ENCODE data around the gene POMP.
"Not testable (repeated sequence)": the region's sequence is repeated elsewhere in the genome, so short reads cannot be mapped to it uniquely, and the experiment has no call there.

Gene POMP

DNA sequence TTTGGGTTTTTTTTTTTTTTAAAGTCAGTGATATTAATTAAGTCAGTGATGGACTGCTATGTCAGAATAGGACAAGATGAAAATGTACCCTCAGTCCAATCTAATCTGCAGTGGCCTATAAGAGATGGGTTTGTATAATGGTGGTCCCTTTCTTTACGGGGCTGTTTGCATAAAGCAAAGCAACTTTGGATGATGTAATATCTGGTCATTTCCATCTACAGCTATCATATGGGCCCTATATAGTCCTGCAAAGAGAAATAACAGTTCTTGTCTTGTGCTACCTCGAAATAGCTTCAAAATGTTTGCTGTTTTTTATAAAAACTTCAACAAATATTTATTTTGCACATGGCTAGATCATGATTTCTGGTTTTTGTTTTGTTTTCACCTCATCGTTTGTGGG is 20.2 kb upstream of the POMP start:
- DNase-seq = no peak

- DNase-seq = no peak
Measured at GRCh38 chr13:28640861-28641599, 17.9 kb upstream of the POMP start.

DNA sequence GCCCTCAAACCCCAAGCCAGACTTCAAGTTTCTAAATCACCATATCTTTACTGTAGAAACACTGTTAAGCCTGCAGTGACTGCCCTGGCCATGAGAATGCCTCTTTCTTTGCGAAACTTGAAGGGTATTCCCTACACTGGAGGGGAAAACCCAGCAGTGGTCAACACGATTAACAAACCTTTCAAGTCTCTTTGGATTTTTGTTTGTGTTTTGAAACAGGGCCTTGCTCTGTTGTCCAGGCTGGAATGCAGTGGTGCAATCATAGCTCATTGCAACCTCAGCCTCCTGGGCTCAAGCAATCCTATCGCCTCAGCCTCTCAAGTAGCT is 17.4 kb upstream of the POMP start:
- DNase-seq = no peak

DNA sequence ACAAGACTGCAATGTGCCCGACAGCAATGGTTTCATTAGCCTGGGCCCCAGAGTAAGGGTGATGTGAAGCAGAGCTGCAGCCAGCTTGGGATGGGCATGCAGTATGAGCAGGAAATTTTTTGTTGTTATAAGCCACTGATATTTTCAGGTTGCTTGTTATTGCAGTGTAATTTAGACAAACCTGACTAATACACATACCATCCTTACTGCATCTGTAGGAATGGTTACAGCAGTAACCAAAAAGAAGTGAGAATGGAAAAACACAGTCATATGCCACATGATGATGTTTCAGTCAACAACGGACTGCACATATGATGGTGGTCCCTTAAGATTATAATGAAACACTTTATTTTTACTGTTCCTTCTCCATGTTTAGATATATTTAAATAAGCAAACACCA is 8.6 kb upstream of the POMP start:
- DNase-seq = no peak

- no peak for DNase-seq
Measured at GRCh38 chr13:28651810-28652401, 7.0 kb upstream of the POMP start.

DNA sequence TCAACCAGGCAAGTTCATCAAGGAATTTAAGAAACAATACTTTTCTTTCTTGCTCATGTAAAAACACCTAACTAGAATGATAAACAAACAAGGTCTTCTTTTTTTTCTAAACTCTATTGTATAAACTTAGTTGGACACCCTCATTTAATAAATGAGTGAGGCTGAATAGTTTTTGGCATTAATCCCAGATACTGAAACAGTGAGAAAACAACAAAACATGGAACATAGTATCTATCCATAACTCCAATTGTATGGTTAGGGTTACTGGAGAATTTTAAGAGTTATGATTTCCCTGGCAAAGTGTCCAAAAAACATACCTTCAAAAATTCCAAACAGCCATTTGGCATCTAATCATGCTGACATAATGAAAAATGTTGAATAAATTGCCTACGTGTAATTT is 5.8 kb upstream of the POMP start:
- DNase-seq = no peak

DNA sequence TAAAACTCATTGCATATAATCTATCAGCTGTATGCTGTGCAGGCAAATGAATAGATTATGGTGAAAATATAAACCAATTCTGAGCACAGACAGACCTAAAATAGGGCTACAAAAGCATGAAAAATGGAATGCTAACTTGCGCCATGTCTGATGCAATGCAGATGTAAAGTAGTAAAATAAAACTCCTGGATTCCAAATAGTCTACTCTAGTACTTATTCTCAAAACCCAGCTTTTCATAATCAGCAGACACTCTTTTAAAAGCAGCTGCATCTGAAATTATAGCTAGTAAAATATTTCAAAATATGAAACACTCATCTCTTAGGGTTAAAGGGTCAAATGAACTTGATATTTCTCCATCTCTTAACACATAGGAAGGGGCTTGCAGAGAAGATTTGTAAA is 4.7 kb upstream of the POMP start:
- no peak for DNase-seq

DNA sequence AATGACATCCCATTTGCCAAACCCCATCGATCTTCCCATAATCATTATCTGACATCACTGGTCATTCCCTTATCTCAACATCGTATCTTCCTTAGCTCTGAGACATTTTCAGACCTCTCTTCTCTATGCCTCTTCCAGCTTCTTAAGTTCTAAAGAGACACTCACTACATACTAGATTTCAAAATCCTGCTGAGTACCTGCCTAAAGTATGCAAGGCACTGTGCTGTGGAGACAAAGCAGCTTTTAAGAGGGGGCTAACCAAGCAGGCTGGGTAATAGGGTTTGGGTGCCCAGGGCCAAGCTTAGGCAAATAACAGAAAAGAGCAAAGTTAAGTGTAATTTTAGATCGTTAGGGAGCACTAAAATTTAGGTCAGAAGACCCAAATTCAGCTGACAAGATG is 3.4 kb upstream of the POMP start:
- no peak for DNase-seq

DNA sequence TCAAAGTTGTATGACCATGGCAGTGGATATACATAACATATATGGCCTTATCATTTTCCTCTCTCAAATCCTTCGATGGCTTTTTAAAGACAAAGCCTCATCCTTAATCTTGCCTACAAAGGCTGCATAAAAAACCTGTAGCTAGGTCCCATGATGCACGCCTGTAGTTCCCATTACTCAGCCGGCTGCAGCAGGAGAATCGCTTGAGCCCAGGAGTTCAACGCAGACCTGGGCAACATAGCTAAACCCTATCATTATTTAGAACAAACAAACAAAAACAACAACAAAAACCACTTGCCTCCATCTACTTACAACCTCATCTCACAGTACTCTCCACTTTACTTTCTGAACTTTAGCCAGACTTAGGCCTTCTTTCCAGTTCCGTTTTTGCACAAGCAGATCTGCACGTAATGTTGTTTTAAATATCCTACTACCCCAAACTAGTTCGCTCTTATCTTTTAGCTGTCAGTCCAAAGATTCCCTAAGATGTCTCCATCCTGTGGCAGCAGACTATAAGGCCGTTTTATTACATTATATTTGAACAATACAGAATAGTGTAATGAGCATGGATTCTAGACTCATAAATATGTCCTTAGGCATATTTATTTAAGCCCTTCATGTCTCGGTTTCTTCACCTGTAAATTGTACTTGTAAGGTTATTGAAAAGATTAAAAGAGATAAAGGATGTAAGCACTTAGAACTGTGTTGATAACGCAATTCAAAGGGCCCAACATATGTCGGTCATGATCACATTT is 969 bp upstream of the POMP start:
- no peak for DNase-seq

DNA sequence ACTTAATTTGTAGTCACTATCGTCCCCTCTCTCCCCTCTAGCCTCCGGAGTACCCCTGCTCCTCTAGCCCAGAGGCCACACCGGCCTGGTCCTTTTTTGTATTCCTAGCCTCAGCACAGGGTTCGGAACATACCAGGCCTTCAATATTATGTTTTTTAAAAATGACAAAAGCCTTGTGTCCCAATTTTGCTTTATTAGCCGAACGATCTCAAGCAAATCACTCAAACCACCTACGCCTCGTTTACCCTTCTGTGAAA is 463 bp upstream of the POMP start:
- no peak for DNase-seq

- peak in 1 of 2 experiments; percentile 7 for DNase-seq
Measured at GRCh38 chr13:28659621-28659970, 666 bp downstream of the POMP start.

GRCh38 chr13:28666897-28667488 is 8.1 kb downstream of the POMP start:
- DNase-seq = no peak

DNA sequence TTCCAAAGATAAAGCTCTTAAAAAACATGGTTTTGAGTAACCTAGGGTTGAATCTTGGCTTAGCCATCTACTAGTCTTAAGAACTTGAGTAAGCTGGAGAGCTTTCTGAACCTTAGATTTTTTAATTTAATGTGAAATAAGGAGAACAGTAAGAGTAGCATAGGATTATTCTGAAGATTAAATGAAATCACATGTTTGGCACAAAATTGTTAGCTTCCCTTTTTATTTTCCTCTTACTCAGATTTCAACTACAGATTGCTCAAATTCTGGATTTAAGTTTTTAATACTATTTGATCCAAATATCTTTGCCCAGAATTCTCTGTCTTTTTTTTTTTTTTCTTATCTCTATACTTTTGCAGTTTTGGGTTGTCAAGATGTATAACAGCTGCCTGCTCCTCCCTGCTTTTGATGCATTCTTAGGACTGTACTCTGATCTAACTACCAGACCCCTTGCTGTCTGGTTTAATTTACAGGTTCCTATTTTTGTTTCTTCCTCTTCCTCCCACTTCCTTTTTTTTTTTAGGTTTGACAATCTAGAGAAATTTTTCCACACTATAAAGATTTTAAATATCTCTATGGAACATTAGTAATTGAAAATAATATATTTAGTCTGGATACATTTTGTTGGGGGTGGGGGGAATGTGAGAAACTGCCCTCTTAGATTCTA is 12.3 kb downstream of the POMP start:
- DNase-seq = no peak

DNA sequence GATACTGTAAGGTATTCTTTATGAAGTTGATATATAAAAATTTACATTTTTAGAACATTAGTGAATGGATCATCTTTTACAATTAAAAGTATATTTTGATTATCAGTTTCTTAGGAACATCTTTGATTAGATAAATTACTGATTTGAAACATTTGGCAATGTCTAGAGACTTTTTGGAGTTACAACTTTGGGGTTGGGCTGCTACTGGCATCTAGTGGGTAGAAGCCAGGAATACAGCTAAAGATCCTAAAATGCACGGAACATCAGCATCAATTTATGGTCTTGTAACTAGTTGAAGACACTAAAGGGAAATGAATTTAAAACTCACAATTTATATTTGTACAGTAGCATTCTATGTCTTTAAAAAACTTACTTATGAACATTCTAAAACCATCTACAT is 19.9 kb downstream of the POMP start:
- no peak for DNase-seq

DNA sequence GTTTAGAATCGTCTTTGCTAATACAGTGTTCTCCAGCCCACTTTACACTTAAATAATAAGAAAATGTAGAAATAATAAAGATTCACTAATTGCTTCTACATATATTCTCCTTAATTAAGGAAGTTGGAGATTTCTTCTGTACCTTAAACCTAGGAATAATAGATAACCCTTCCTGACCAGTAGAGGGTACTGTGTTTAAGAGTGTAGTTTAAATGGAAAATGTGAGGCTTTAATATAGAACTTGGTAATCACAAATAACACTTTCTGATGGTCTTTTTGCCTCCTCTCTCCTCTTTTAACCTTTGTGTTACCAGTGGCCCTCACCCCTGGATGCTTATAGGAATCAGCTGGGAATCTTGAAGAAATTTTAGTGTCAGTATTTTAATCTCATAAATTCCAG is 20.7 kb downstream of the POMP start:
- DNase-seq = no peak

GRCh38 chr13:28680541-28680940 is 21.6 kb downstream of the POMP start:
- no peak for DNase-seq

DNA sequence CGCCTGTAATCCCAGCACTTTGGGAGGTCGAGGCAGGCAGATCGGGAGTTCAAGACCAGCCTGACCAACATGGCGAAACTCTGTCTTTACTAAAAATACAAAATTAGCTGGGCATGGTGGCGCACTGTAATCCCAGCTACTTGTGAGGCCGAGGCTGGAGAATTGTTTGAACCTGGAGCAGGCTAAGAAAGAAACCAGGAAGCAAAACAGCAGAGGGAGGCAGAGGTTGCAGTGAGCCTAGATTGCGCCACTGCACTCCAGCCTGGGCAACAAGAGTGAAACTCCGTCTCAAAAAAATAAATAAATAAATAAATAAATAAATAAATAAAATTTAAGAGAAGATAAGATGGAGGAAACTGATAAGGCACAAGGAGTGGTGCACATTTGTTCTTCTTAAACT is 24.2 kb downstream of the POMP start:
- not testable (repeated sequence) for DNase-seq

DNA sequence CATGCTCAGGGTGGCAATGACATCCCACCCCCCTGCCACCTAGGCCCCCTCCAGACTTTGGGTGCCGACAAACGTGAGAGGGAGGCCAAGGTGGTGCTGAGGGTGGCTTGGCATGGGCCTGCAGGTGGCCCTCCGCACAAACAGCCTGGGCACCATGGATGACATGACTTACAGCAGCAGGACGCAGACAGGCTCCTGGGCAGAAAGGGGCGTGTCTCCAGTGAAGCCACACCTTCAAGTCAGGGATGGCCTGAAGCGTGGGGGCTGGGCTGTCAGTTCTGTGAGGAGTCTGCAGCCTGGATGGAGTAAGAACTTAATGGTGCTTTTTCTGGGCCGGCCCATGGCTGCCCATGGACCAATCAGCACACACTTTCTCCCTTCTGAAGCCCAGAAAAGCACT is 25.3 kb downstream of the POMP start:
- no peak for DNase-seq

GRCh38 chr13:28685114-28685513 is 26.2 kb downstream of the POMP start:
- DNase-seq = no peak

DNA sequence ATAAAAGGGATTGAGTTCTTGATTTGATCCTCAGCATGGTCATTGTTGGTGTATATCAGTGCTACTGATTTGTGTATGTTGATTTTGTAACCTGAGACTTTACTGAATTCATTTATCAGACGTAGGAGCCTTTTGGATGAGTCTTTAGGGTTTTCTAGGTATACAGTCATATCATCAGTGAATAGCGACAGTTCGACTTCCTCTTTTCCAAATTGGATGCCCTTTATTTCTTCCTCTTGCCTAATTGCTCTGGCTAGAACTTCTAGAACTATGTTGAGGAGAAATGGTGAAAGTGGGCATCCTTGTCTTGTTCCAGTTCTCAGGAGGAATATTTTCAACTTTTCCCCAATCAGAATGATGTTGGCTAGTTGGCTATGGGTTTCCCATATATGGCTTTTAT is 27.0 kb downstream of the POMP start:
- DNase-seq = no peak

GRCh38 chr13:28693605-28694491 is 34.9 kb downstream of the POMP start:
- DNase-seq = not testable (repeated sequence)

DNA sequence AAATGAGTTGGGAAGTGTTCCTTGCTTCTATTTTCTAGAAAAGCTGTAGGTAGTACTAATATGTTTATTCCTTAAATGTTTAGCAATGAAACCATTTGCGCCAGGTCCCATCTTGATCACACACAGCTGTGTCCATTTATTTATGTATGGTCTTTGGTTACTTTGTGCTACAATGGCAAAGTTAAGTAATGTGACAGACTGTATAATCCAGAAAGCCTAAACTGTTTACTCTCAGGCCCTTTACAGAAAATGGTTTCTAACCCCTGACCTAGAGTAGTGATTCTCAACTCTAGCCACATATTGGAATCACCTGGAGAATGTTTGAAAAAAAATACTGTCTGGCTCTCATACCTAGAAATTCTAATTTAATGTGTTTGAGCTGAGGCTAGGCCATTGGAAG is 38.5 kb downstream of the POMP start:
- no peak for DNase-seq

DNA sequence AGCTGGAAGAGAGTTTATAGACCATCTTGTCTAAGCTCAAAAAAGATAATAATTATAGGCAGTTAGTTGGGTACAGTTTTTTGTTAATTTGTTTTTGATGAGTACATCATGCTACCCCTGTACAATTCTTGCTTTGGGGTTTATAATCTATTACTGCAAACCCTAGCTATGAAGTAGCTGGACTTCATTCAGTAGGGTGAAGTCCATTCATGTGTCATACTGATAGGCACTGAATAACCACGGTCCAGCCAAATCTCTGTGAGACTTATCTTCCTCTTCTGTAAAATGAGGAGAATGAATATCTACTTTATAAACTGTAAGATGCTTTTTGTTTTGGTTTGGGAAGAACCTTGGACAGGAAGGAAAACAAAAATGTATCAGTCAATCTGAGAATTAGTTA is 40.3 kb downstream of the POMP start:
- DNase-seq = no peak
